ENCODE measurements around the gene EPB41L4B. TPM values are rescaled to one million over a fixed set of nuclear protein-coding genes. Genes with fewer than 3 reads are reported as not detected.

The EPB41L4B gene
- total and polyA plus RNA-seq, 2 experiments from 2014 or later = 11.0 to 32.2 TPM

- no peak overlapping the region for H3K4me3 Mint-ChIP-seq
- TF ChIP-seq EZH2 (IDR thresholded peaks at IDR 0.05; ENCODE audit: low read depth, unreplicated experiment) (no peak), ZNF331 (CRISPR knock-in tag; IDR thresholded peaks at IDR 0.05; ENCODE audit: low read depth) (no peak), STAT1 (IDR thresholded peaks at IDR 0.05; ENCODE audit: unreplicated experiment) (no peak), ZNF114 (CRISPR knock-in tag; IDR thresholded peaks at IDR 0.05) (no peak)
- TF ChIP-seq, protein P1, sequence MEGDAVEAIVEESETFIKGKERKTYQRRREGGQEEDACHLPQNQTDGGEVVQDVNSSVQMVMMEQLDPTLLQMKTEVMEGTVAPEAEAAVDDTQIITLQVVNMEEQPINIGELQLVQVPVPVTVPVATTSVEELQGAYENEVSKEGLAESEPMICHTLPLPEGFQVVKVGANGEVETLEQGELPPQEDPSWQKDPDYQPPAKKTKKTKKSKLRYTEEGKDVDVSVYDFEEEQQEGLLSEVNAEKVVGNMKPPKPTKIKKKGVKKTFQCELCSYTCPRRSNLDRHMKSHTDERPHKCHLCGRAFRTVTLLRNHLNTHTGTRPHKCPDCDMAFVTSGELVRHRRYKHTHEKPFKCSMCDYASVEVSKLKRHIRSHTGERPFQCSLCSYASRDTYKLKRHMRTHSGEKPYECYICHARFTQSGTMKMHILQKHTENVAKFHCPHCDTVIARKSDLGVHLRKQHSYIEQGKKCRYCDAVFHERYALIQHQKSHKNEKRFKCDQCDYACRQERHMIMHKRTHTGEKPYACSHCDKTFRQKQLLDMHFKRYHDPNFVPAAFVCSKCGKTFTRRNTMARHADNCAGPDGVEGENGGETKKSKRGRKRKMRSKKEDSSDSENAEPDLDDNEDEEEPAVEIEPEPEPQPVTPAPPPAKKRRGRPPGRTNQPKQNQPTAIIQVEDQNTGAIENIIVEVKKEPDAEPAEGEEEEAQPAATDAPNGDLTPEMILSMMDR (conservative IDR thresholded peaks at IDR 0.05; ENCODE audit: low read depth in 2 of 2) = no peak
- TF ChIP-seq, protein P2, sequence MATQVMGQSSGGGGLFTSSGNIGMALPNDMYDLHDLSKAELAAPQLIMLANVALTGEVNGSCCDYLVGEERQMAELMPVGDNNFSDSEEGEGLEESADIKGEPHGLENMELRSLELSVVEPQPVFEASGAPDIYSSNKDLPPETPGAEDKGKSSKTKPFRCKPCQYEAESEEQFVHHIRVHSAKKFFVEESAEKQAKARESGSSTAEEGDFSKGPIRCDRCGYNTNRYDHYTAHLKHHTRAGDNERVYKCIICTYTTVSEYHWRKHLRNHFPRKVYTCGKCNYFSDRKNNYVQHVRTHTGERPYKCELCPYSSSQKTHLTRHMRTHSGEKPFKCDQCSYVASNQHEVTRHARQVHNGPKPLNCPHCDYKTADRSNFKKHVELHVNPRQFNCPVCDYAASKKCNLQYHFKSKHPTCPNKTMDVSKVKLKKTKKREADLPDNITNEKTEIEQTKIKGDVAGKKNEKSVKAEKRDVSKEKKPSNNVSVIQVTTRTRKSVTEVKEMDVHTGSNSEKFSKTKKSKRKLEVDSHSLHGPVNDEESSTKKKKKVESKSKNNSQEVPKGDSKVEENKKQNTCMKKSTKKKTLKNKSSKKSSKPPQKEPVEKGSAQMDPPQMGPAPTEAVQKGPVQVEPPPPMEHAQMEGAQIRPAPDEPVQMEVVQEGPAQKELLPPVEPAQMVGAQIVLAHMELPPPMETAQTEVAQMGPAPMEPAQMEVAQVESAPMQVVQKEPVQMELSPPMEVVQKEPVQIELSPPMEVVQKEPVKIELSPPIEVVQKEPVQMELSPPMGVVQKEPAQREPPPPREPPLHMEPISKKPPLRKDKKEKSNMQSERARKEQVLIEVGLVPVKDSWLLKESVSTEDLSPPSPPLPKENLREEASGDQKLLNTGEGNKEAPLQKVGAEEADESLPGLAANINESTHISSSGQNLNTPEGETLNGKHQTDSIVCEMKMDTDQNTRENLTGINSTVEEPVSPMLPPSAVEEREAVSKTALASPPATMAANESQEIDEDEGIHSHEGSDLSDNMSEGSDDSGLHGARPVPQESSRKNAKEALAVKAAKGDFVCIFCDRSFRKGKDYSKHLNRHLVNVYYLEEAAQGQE (IDR thresholded peaks at IDR 0.05; ENCODE audit: unreplicated experiment) = no peak
- H3K27me3 Mint-ChIP-seq (ENCODE audit: insufficient read depth, low read depth, poor library complexity) = peaks cover 5% of the 10 kb centered on the region
- no peaks in the 10 kb centered on the region for H4K20me1 ChIP-seq (replicated peaks; ENCODE audit: insufficient read depth)
- H3K79me2 ChIP-seq (replicated peaks; ENCODE audit: insufficient read depth) = no peaks in the 10 kb centered on the region
- no peaks in the 10 kb centered on the region for H3K27me3 ChIP-seq (ENCODE audit: insufficient read depth)
- H3K4me2 ChIP-seq = no peak overlapping the region
- DNase-seq (ENCODE audit: low spot score) (no peak), ATAC-seq (no peak)
- no peaks in the 10 kb centered on the region for H3K4me1 ChIP-seq (ENCODE audit: insufficient read depth)
- H3F3A ChIP-seq (replicated peaks; ENCODE audit: low read depth) = no peaks in the 10 kb centered on the region
- no peak overlapping the region for H3K27ac ChIP-seq (ENCODE audit: low read depth)
- H3K4me1 Mint-ChIP-seq = peaks cover 6% of the 10 kb centered on the region; the same call in 2 of the 3 replicates
- no peak overlapping the region for H3K27ac Mint-ChIP-seq
- H3K36me3 ChIP-seq (ENCODE audit: insufficient read depth) = no peaks in the 10 kb centered on the region
- H3K9me3 Mint-ChIP-seq = no peaks in the 10 kb centered on the region
- H3K36me3 Mint-ChIP-seq (ENCODE audit: low read depth) = no peaks in the 10 kb centered on the region
- H3K9me2 ChIP-seq (ENCODE audit: insufficient read depth) = no peaks in the 10 kb centered on the region
- H3K4me3 ChIP-seq = no peak overlapping the region
- H2AFZ ChIP-seq = no peak overlapping the region; the same call in 1 of the 2 replicates
These were observed 129.1 kb downstream of the EPB41L4B start for GRCh38 chr9:109191746-109192145.

- no peak for DNase-seq (ENCODE audit: low spot score)
- H3K9me3 Mint-ChIP-seq = no peaks in the 10 kb centered on the region
- H3K36me3 Mint-ChIP-seq (ENCODE audit: low read depth) = no peaks in the 10 kb centered on the region
- TF ChIP-seq ZNF331 (CRISPR knock-in tag; IDR thresholded peaks at IDR 0.05; ENCODE audit: low read depth) (no peak), NANOG (IDR thresholded peaks at IDR 0.05; ENCODE audit: borderline replicate concordance) (no peak), EZH2phosphoT487 (IDR thresholded peaks at IDR 0.05; ENCODE audit: unreplicated experiment) (no peak), ZNF114 (CRISPR knock-in tag; IDR thresholded peaks at IDR 0.05) (no peak), JUNB (IDR thresholded peaks at IDR 0.05; ENCODE audit: unreplicated experiment) (no peak), EZH2 (IDR thresholded peaks at IDR 0.05; ENCODE audit: low read depth, unreplicated experiment) (no peak), CREB1 (CRISPR knock-in tag; IDR thresholded peaks at IDR 0.05; ENCODE audit: low read depth) (no peak), POLR2AphosphoS5 (IDR thresholded peaks at IDR 0.05; ENCODE audit: low read depth) (no peak)
- TF ChIP-seq, protein P3, sequence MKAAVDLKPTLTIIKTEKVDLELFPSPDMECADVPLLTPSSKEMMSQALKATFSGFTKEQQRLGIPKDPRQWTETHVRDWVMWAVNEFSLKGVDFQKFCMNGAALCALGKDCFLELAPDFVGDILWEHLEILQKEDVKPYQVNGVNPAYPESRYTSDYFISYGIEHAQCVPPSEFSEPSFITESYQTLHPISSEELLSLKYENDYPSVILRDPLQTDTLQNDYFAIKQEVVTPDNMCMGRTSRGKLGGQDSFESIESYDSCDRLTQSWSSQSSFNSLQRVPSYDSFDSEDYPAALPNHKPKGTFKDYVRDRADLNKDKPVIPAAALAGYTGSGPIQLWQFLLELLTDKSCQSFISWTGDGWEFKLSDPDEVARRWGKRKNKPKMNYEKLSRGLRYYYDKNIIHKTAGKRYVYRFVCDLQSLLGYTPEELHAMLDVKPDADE (IDR thresholded peaks at IDR 0.05) = no peak
- TF ChIP-seq, protein P2 (IDR thresholded peaks at IDR 0.05; ENCODE audit: unreplicated experiment) = no peak
These were observed 130.7 kb downstream of the EPB41L4B start for GRCh38 chr9:109190151-109190550.

More at GRCh38 chr9:109190151-109190550, 130.7 kb downstream of the EPB41L4B start:
- Histone ChIP-seq H3K27me3 (ENCODE audit: insufficient read depth) (no peaks in the 10 kb centered on the region), H3K4me3 (no peak overlapping the region), H3K79me2 (replicated peaks; ENCODE audit: insufficient read depth) (no peaks in the 10 kb centered on the region), H3F3A (replicated peaks; ENCODE audit: low read depth) (no peaks in the 10 kb centered on the region), H3K27ac (ENCODE audit: low read depth) (no peak overlapping the region), H3K4me2 (no peak overlapping the region), H4K20me1 (replicated peaks; ENCODE audit: insufficient read depth) (no peaks in the 10 kb centered on the region), H3K9me2 (ENCODE audit: insufficient read depth) (no peaks in the 10 kb centered on the region), H2AFZ (no peak overlapping the region), H3K36me3 (ENCODE audit: insufficient read depth) (no peaks in the 10 kb centered on the region), H3K4me1 (ENCODE audit: insufficient read depth) (no peaks in the 10 kb centered on the region)
- no peak overlapping the region for H3K27ac Mint-ChIP-seq
- H3K4me1 Mint-ChIP-seq = peaks cover 6% of the 10 kb centered on the region; the same call in 2 of the 3 replicates
- no peak overlapping the region for H3K4me3 Mint-ChIP-seq
- no peak for ATAC-seq
- H3K27me3 Mint-ChIP-seq (ENCODE audit: insufficient read depth, low read depth, poor library complexity) = peaks cover 5% of the 10 kb centered on the region
